Ovary (tissue), 3 donors: Measurements from ENCODE around the gene GPM6B.

Experiments
- EP300 ChIP-seq: sonication (generic); formaldehyde crosslinking; IDR thresholded peaks from one replicate; pipeline ENCODE4 v1.6.1; 2017; ENCODE audit warnings: antibody characterized with exemption
- POLR2A ChIP-seq: fragments of 450-650 bp; IDR thresholded peaks from one replicate; pipeline ENCODE4 v1.6.1; 2017; ENCODE audit warnings: antibody characterized with exemption, mild to moderate bottlenecking, moderate library complexity
- TF ChIP-seq, protein P1 (sequence below), 3 donors: fragments of 450-650 bp in 2 of 3; fragments of 200-600 bp in 1 of 3; IDR thresholded peaks; one replicate each; pipeline versions ENCODE4 v1.5.1 to v1.8.0; 2016 to 2022; ENCODE audit warnings: antibody characterized with exemption in 3 of 3, mild to moderate bottlenecking in 1 of 3
- donor health status: DM: no; HTN: no; CAD: no.

GRCh38 chrX:13864264-13864663, 47.4 kb upstream of the GPM6B start:
- TF ChIP-seq, protein P1, sequence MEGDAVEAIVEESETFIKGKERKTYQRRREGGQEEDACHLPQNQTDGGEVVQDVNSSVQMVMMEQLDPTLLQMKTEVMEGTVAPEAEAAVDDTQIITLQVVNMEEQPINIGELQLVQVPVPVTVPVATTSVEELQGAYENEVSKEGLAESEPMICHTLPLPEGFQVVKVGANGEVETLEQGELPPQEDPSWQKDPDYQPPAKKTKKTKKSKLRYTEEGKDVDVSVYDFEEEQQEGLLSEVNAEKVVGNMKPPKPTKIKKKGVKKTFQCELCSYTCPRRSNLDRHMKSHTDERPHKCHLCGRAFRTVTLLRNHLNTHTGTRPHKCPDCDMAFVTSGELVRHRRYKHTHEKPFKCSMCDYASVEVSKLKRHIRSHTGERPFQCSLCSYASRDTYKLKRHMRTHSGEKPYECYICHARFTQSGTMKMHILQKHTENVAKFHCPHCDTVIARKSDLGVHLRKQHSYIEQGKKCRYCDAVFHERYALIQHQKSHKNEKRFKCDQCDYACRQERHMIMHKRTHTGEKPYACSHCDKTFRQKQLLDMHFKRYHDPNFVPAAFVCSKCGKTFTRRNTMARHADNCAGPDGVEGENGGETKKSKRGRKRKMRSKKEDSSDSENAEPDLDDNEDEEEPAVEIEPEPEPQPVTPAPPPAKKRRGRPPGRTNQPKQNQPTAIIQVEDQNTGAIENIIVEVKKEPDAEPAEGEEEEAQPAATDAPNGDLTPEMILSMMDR (IDR thresholded peaks at IDR 0.05) = no peak
- TF ChIP-seq POLR2A (no peak), EP300 (no peak)
